Lung microvascular endothelial cell (primary cell): Measurements from ENCODE around the gene CYFIP1. TPM values are rescaled to one million over a fixed set of nuclear protein-coding genes. Genes with fewer than 3 reads are reported as not detected.

Experiments used
- DNase-seq, 2 donors: peaks; one replicate each; pipeline versions ENCODE4 v3.0.0 to v3.0.0-alpha.2; 2010; ENCODE audit warnings: low read depth in 2 of 2
- total RNA-seq: library from RNA; depleted of rRNA; stranded (reverse); fragments of >200 nt; gene quantifications from 2 replicates; pipeline ENCODE4 v1.2.1, GENCODE V29; 2014

Gene CYFIP1
- total RNA-seq, 1 donor from 2014 or later: 64.3 TPM

DNA sequence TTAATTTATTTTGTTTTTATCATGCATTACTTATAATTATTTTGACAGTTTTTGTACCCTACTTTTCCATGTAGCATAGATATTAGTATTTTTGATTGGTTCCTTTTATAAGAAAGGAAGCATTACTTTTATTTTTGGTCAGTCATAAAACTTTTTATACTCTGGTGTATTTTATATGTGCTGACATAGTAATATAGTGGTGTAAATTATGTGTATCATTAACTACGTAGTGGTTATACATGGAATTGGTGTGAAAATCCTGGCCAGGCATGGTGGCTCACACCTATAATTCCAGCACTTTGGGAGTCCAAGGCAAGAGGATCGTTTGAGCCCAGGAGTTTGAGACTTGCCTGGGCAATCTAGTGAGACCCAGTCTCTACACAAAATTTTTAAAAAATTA, 160.5 kb downstream of the CYFIP1 start:
- DNase-seq: no peak

Other genes starting within 250 kb of the CYFIP1 start
- gene NIPA1, start 193.7 kb downstream of the CYFIP1 start, total RNA-seq: 6.8 and 6.9 TPM in 2 replicates
- gene NIPA2, start 141.7 kb downstream of the CYFIP1 start, total RNA-seq: 46.0 and 52.4 TPM in 2 replicates
- gene TUBGCP5, start 59.2 kb upstream of the CYFIP1 start, total RNA-seq: 11.1 and 13.1 TPM in 2 replicates
- gene GOLGA6L1, start 156.5 kb upstream of the CYFIP1 start, total RNA-seq: not detected in 2 replicates